Stimulated activated CD8-positive, alpha-beta memory T cell treated with anti-CD3 and anti-CD28 coated beads, Interleukin-12 subunit alpha, Interleukin-12 subunit beta, amount 100 ng/mL, for 24 hours (primary cell): ENCODE data around the gene PPP4R1.

ENCODE experiments used
- DNase-seq: peaks from one replicate; pipeline ENCODE4 v3.0.0-alpha.2; 2020; ENCODE audit errors: extremely low read depth

PPP4R1 gene

GRCh38 chr18:9549405-9549804, 65.0 kb downstream of the PPP4R1 start:
- DNase-seq: no peak

- no peak for DNase-seq
These were observed 66.6 kb downstream of the PPP4R1 start for GRCh38 chr18:9547782-9548181.

DNA sequence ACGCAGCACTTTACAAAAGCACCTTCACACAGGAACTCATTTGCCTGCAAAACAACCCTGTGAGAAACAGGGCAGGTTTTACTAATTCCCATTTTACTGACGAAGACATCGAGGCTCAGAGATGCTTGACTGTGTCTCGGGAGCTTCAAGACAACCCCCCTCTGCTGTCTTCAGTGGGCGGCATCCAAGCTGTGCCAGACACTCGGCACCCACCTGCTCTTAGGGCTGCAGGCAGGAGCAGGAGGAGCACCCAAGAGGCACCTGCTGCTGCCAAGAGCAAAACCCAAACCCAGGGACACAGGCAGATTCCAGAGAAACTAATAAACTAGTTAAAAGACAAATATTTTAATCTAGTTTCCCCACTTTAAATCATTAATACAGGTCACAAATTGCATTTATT, 67.9 kb downstream of the PPP4R1 start:
- no peak for DNase-seq

DNA sequence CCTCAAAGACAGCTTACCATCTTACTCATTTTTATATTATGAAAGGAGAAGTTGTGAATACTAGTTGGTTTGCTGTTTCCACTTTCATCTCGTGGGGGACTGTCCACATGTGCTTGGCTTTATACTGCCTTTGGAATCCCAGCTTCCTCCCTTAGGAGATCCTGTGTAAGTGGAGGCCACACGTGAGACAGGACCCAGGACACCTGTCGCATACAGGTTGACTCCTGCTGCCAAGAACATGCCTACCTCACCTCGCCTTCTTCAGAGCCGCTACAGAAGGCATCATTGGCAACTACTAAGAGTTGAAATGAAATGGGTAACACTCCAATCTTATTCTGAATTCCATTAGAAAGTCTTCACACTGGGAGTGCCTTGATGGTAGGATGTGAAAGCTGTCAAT, 69.3 kb downstream of the PPP4R1 start:
- no peak for DNase-seq

DNA sequence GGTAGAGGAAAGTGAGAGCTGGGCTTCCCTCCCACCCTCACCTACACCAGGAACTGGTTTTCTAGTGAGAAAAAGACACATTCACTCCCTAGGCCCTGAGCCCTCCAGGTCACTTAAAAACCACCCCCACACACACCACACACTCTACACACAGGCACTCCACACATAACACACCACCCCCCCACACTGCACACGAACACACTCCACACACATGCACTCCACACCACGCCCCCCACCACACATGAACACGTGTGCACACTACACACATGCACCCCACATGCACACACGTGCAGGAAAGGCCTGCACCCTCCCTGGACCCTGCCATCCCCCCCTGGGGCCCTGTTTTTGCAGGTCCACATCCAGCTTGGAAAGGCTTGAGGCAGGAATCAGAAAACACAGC, 71.4 kb downstream of the PPP4R1 start:
- DNase-seq: no peak

GRCh38 chr18:9539938-9540337, 74.4 kb downstream of the PPP4R1 start:
- DNase-seq: no peak

- DNase-seq: no peak
These were observed 75.1 kb downstream of the PPP4R1 start for GRCh38 chr18:9539283-9539682.

DNA sequence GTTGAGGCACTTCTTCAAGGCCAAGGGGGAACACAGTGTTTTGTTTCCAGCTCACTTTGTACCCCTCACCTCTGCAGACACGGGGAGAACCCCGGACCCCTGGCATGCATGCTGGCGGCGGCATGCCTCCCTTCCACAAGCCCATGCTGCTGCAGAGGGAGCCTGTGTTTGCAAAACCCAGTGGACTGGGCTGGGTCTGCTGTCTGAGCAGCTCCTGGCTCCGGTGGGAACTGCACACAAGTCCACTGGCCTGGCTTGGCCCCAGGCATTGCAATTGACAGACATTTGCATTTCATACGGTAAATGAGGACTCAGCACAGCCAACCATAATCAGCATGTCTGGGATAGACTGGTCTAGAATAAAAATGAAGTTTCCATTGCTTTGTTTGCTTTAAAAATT, 76.7 kb downstream of the PPP4R1 start:
- DNase-seq: no peak

DNA sequence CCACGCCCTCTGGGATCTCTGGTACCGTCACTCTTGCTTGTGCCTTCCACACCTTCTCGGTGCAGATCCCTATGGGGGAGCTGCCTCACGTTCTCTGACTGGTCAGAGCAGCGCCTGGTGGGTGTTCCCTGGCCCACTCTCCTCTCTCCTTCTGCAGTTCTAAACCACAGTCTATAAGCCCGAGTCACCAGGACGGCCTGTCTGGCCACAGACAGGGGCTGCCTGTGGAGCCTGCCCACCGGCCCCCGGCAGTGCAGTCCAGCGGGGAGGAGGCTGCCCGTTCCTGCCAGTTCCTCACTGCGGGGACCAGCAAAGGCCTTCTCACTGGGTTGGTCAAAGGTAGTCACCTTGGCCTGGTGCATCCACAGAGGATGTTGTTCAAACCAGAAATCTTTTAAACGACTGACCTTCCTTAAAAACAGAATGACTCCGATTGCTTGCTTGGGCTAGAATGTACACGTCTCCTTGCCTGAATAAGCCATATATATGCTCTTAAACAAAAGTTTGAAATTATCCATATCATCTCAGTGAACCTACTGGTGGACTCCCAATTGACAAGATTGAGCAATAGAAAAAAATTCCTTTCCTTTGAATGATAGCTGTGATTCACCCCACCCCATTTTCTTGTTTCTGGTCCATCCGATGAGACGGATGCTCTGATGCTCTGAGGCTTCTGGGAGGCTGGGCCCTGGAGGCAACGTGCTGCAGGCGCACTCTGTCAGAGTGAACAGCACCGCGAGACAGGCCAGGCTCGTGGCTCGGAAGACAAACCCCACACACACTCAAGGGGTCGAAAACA, 77.8 kb downstream of the PPP4R1 start:
- no peak for DNase-seq

DNA sequence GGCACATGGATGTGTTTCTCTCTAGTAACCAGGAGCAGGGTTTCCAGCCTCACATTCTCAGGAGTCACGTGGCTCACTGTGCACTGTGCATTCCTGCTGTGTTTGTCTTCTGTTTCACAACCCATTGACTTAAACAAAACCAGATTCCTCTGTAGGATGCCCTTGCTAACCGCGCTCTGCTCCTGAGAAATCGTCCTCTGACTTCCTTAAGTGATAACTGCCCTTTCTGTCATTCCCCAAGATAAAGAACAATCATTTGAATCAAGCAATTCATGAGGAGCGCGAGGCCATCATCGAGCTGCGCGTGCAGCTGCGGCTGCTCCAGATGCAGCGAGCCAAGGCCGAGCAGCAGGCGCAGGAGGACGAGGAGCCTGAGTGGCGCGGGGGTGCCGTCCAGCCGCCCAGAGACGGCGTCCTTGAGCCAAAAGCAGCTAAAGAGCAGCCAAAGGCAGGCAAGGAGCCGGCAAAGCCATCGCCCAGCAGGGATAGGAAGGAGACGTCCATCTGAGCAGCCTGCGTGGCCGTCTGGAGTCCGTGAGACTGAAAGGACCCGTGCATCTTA, 78.8 kb downstream of the PPP4R1 start:
- no peak for DNase-seq

GRCh38 chr18:9534844-9535243, 79.5 kb downstream of the PPP4R1 start:
- no peak for DNase-seq

DNA sequence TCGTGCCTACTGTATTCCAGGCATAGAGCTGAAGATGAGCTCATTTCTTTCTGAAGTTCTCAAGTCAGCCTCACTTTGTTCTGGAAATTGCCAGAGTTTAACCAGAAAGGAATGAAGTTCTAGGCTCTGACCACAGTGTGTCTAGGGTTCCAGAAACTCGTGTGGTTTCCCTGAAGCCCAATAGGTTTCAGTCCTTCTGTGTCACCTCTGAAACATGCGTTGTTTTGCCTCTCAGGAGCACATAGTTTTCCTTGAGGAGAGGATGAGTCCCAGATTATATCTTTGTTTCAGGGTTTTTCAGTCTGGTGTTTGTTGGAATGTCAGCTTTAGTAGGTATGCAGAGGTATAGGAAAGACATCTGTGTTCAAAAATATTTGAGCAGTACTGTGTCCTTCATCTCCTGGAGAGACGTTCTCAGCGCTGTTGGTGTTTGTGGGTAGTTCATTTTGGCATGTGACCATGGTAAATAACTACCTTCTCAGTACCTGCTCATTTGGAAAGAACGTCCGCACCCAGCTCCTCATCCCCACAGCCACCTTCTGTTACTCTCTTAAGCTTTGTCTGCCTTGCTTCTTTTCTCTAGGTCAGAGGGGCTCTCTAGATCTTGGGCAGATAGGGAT, 82.5 kb downstream of the PPP4R1 start:
- no peak for DNase-seq

DNA sequence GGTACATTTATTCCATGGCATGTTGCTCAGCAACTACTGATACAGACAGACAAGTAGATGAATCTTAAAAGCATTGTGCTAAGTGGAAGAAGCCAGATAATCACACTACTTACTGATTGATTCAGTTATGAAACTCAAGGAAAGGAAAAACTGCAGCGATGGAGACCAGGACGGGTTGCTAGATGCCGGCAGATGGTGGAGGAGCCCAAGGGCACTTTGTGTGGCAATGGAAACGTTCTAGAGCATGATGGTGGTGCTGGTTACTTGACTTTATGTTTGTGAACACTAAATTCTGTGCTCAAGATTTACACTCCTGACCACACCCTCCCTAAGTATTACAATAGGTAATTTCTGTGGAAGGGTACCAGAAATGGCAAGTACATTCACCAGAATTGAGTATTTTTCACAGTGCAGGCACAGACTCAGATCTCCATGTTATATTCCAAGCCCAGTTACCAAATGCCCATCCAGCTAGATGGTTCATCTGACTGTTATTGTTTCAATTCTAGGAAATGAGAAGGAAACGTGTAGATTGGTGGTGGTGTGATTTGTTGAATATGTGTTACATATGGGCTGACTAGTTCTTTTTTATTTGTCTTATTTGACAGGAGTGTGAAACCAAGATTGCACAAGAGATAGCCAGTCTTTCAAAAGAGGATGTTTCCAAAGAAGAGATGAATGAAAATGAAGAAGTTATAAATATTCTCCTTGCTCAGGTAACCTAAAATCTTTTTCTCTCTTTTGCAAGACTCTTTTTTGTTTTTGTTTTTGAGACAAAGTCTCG, 83.9 kb downstream of the PPP4R1 start:
- DNase-seq: no peak

- DNase-seq: no peak
These were observed 87.9 kb downstream of the PPP4R1 start for GRCh38 chr18:9526458-9526857.

DNA sequence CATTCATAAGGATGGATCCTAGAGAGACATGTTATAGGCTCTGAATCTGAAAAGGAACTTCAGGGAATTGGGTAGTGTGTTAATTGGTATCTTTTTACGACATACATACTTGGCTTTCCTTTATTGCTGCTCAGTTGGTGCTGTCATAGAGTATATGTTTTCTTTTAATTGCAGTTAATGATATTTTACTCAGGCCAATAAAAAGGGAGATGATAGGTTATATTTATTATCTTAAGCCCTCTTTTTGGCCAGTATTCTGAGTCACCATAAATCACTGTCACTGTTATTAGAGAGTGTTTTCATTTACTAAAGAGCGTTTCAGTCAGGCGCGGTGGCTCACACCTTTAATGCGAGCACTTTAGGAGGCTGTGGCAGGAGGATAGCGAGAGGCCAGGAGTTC, 91.4 kb downstream of the PPP4R1 start:
- no peak for DNase-seq

DNA sequence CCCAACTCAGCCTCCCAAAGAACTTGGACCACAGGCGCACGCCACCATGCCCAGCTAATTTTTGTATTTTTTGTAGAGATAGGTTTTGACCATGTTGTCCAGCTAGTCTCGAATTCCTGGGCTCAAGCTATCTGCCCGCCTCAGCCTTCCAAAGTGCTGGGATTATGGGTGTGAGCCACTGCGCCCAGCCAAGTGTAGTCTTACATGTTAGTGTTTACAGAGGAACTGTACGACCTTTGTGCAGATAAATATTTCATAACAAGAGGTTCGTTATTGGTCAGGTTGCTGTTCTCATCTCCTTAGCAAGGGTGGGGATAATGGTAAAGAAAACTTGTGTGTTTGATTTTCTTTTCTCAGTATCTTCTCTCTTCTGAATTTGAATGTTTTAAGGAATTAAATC, 92.6 kb downstream of the PPP4R1 start:
- no peak for DNase-seq

DNA sequence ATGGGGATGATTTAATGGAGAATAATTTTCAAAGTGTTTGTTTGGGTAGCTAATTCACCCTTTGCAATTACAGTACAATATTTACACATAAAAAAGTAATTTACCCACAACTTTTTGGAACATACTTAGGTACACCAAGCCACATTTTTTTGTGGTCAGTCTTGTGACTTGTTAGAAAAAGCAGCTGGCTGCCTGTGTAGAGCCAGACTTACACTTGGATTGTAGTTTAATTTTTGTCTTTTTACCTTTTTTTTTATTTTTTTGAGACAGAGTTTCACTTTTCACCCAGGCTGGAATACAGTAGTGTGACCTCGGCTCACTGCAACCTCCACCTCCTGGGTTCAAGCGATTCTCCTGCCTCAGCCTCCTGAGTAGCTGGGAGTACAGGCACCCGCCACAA, 93.7 kb downstream of the PPP4R1 start:
- no peak for DNase-seq

DNA sequence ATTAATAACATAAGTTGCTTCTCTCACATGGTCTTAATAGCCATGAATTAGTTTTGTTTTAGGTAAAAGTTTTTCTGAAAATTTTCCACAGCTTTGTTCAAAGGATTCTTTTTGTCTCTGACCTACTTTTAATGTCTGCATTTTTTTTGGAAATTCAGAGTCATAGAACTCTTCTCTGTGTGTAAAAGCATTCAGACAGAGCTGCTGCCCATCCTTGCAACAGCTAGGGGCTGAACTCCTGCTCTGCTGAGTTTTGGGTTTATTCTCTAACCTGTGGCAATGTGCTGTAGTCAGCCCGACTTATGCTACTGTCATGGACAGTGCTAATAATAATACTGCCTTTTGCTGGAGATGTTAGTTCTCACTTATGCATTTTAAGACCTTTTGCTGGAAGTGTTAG, 95.0 kb downstream of the PPP4R1 start:
- no peak for DNase-seq

- no peak for DNase-seq
These were observed 96.5 kb downstream of the PPP4R1 start for GRCh38 chr18:9517869-9518268.

DNA sequence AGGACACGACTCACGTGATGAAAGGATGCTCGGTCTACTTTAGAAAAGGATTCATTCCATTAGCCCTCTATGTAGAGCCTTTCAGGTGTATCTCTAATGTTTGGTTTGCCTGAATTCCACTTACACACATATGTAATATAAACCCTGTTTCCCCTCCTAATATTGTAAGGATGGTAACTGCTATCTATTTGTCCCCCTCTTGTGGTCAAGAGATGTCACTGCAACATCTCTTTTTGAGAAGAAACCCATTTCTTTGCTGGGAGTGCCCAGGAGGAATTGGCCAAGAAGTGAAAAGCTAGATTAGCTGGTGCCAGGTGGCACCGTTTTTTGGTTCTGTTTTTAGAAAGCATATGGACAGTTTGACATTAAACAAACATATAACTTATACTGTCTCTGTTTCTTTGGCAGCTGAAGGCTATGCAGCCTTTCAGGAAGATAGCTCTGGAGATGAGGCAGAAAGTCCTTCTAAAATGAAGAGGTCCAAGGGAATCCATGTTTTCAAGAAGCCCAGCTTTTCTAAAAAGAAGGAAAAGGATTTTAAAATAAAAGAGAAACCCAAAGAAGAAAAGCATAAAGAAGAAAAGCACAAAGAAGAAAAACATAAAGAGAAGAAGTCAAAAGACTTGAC, 97.8 kb downstream of the PPP4R1 start:
- no peak for DNase-seq

DNA sequence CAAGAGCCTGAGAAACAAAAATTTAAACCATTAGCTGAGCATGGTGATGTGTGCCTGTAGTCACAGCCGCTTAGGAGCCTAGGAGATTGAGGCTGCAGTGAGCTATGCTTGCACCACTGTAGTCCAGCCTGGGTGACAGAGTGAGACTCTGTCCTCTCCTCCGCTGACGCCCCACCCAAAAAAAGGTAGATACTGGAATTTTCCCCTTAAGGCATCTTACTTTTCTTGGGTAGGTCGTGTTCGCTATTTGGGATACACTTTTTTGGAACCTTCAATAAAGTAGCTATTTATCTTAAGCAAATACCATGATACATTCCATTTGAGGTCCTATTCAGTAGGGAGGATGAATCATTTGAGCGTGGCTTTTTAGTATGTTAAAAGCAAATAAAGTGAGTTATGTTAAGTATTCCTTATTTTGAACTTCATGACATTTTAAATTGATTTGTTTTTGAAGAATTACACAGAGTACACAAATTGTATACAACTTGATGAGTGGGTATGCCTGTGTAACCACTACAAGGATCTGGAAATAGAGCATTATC, 100.3 kb downstream of the PPP4R1 start:
- no peak for DNase-seq
